ENCODE results near the gene NMNAT3.

NMNAT3 gene

GRCh38 chr3:139517321-139518065, 160.3 kb downstream of the NMNAT3 start:
- no peak for DNase-seq

GRCh38 chr3:139514741-139515140, 163.0 kb downstream of the NMNAT3 start:
- DNase-seq = no peak

All from midbrain (tissue), 1 donor.